ENCODE measurements around the gene TRPV4.

Gene TRPV4

DNA sequence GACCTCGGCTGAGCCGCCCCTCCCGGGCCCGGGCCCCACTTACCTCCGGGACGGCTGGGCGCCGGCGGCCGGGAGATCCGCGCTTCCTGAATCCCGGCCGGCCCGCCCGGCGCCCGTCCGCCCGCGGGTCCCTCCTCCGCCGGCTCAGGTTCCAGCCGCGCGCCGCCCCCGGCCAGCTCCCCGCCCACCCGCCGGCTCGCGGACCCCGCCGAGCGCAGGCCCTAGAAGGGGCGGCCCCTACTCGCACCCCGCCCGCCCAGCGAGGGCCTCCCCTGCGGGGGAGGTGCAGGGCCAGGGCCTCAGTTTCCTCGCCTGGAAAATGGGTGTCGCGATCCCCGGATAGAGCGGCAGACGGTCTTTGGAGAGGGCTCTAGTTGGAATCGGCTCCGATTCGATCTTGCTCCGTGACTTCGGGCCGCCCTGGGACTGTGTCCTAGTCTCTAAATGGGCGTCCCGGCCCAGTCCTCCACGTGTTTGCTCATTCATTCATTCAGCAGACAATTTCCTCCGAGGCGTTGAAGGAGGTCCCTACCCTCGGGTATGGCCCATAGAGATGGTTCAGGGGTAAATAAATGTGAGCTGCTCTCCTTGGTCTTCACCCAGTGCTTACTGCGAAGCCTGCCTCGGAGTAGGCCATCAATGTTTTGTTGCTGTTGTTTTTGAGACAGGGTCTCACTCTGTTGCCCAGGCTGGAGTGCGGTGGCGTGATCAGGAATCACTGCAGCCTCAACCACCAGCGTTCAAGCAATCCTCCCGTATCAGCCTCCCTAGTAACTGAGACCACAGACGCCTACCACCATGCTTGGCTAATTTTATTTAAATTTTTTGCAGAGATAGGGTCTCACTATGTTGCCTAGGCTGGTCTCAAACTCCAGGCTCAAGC lies at the start of gene TRPV4:
TRPV4 (minus strand) TSS at position 92 of the 883 bp plus-strand sequence. CDS start 18,602 bp downstream, outside the sequence.
- Histone ChIP-seq H3K9ac (ENCODE audit: low read depth in 1 of 2, low read length in 2 of 2) (no peak within 1 kb of the TSS), H3K27me3 (ENCODE audit: control insufficient read depth in 2 of 2, insufficient read depth in 2 of 2, low read length in 2 of 2) (peaks cover 0 to 16% of the 10 kb centered on the region in 2 donors), H3K4me3 (ENCODE audit: low read length in 2 of 2) (no peak within 1 kb of the TSS), H3K4me1 (ENCODE audit: control insufficient read depth in 2 of 2, insufficient read depth in 2 of 2, low read length in 2 of 2) (no peaks in the 10 kb centered on the region), H3K9me3 (ENCODE audit: control insufficient read depth in 2 of 2, low read length in 2 of 2) (no peaks in the 10 kb centered on the region), H3K27ac (ENCODE audit: low read depth in 2 of 2, low read length in 2 of 2) (no peak within 1 kb of the TSS), H3K36me3 (ENCODE audit: control insufficient read depth in 2 of 2, insufficient read depth in 2 of 2, low read length in 2 of 2) (no peaks in the 10 kb centered on the region)

DNA sequence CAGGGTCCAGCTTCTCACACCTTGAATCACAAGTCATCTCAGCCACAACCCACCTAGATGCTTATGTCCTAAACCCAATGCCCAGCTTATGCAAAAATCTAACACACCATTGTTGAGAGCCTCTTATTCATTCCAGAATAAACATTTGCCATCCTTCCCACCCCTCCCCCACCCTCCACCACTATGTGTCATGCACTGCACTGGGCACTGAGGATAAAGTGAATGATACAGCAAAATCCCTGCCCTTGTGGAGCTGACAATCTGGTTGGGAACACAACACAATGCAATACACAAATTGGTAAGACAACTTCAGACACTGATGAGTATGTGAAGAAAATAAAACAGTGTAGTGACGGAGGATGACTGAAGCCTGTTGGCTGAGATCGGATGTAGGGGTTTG lies 48.6 kb upstream of the TRPV4 start:
- H3K27ac ChIP-seq (ENCODE audit: low read depth in 2 of 2, low read length in 2 of 2), result no peak overlapping the region
- no peaks in the 10 kb centered on the region for H3K36me3 ChIP-seq (ENCODE audit: control insufficient read depth in 2 of 2, insufficient read depth in 2 of 2, low read length in 2 of 2)
- H3K27me3 ChIP-seq (ENCODE audit: control insufficient read depth in 2 of 2, insufficient read depth in 2 of 2, low read length in 2 of 2), result no peaks in the 10 kb centered on the region
- H3K9me3 ChIP-seq (ENCODE audit: control insufficient read depth in 2 of 2, low read length in 2 of 2), result no peaks in the 10 kb centered on the region
- no peak overlapping the region for H3K4me3 ChIP-seq (ENCODE audit: low read length in 2 of 2)
- H3K4me1 ChIP-seq (ENCODE audit: control insufficient read depth in 2 of 2, insufficient read depth in 2 of 2, low read length in 2 of 2), result peaks cover 27% of the 10 kb centered on the region in 2 donors
- H3K9ac ChIP-seq (ENCODE audit: low read depth in 1 of 2, low read length in 2 of 2), result no peak overlapping the region

DNA sequence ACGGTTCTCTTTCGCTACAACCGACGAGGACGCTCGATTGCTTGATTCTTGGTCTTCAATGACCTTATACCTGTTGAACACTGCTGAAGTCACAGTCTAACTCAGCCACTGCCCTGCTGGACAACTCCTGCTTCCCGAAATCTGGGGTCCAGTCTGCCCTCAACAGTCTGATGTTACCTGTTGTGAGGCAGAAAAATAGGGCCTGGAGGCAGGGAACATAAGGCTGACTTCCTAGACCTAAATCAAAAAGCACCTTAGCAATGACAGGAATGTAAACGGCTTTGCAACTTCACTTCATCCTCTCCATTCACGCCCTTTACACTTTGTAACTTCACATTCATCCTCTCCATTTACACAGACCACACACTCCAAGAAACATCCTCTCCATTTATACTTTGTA lies 47.7 kb upstream of the TRPV4 start:
- Histone ChIP-seq H3K36me3 (ENCODE audit: control insufficient read depth in 2 of 2, insufficient read depth in 2 of 2, low read length in 2 of 2) (no peaks in the 10 kb centered on the region), H3K4me3 (ENCODE audit: low read length in 2 of 2) (peak overlapping the region; percentile 66 to 74), H3K27me3 (ENCODE audit: control insufficient read depth in 2 of 2, insufficient read depth in 2 of 2, low read length in 2 of 2) (no peaks in the 10 kb centered on the region), H3K4me1 (ENCODE audit: control insufficient read depth in 2 of 2, insufficient read depth in 2 of 2, low read length in 2 of 2) (peaks cover 28 to 33% of the 10 kb centered on the region in 2 donors), H3K9ac (ENCODE audit: low read depth in 1 of 2, low read length in 2 of 2) (peak overlapping the region; percentile 53 to 72), H3K9me3 (ENCODE audit: control insufficient read depth in 2 of 2, low read length in 2 of 2) (no peaks in the 10 kb centered on the region), H3K27ac (ENCODE audit: low read depth in 2 of 2, low read length in 2 of 2) (no peak overlapping the region)

DNA sequence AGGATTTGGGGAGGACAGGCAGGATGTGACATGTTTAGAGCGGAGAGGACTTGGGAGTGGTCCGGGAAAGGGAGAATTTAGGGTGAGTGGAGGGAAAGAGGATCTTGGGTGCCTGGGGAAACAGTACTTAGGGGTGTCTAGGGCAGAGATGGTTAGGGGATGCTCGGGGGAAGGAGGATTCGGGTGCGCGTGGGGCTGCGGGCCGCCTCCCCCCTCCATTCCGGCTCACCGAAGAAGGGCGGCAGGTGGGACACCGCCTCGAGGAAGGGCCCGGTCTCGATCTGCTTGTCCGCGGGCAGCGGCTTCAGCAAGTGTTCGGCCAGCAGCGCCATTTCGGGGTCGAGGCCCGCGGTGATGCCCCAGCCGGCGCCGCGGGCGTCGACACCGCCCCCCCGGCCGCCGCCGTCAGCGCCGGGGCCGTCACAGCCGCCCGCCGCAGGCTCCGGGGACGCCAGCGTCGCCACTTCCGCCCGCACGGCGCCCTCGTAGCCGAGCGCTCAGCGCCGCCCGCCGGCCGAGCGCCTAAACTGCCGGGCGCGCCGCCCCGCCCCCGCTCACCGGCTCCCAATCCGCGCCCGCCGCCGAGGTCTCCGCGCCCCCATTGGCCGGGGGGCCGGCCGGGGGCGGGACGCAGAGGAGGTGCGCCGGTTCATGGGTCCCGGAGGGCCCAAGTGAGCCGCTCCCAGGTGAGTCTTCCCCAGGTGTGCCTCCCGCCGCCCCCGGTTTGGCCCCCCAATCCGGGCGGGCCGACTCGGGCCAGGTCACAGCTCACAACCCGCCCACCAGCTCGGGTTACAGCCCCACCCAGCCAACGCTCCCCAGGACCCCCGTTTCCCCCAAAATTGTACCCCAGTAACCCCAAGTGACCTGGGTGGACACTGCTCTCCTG lies 47.1 kb upstream of the TRPV4 start, which contains the start of gene GLTP:
GLTP (minus strand) TSS at position 499 of the 889 bp plus-strand sequence; CDS start at position 332, 167 bp downstream.
- peak within 1 kb of the TSS; percentile 76 to 98 for H3K4me3 ChIP-seq (ENCODE audit: low read length in 2 of 2)
- no peaks in the 10 kb centered on the region for H3K27me3 ChIP-seq (ENCODE audit: control insufficient read depth in 2 of 2, insufficient read depth in 2 of 2, low read length in 2 of 2)
- no peaks in the 10 kb centered on the region for H3K36me3 ChIP-seq (ENCODE audit: control insufficient read depth in 2 of 2, insufficient read depth in 2 of 2, low read length in 2 of 2)
- H3K9me3 ChIP-seq (ENCODE audit: control insufficient read depth in 2 of 2, low read length in 2 of 2), result no peaks in the 10 kb centered on the region
- peak within 1 kb of the TSS; percentile 85 to 99 for H3K9ac ChIP-seq (ENCODE audit: low read depth in 1 of 2, low read length in 2 of 2)
- peaks cover 32 to 37% of the 10 kb centered on the region in 2 donors for H3K4me1 ChIP-seq (ENCODE audit: control insufficient read depth in 2 of 2, insufficient read depth in 2 of 2, low read length in 2 of 2)
- H3K27ac ChIP-seq (ENCODE audit: low read depth in 2 of 2, low read length in 2 of 2), result peak within 1 kb of the TSS; percentile 48 to 76

DNA sequence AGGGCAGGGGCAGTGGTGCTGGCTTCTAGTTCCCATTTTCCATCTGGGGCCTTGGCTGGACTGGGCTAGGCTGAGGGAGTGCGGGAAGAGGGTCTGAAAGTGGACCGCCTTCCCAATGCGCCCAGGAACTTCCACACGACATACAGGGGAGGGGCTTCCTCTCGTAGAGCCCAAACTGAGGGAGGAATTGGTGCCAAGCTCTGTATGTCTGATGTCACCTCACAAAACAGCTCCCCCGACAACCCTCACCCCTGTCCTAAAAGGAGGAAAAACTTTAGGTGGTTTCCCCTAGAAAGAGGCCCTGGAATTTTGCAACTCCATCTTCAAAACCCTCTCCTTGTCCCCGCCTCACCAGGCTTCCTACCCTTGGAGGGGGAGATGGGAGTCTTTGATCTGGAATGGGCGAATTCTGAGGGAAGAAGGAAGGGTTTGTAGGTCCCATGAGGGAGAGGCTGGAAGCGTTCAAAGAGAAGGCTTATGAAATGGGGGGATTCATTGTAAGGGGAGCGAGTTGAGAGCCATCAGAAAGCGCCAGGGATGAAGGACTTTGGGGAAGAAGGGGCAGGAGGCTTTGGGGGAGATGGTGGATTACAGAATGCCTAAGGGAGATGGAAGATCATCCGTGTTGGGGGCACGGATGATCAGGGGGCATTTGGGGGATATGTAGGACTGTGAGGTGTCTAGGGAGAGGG lies 46.3 kb upstream of the TRPV4 start:
- Histone ChIP-seq H3K36me3 (ENCODE audit: control insufficient read depth in 2 of 2, insufficient read depth in 2 of 2, low read length in 2 of 2) (no peaks in the 10 kb centered on the region), H3K27me3 (ENCODE audit: control insufficient read depth in 2 of 2, insufficient read depth in 2 of 2, low read length in 2 of 2) (no peaks in the 10 kb centered on the region), H3K9me3 (ENCODE audit: control insufficient read depth in 2 of 2, low read length in 2 of 2) (no peaks in the 10 kb centered on the region), H3K9ac (ENCODE audit: low read depth in 1 of 2, low read length in 2 of 2) (peak overlapping the region; percentile 85 to 99), H3K4me1 (ENCODE audit: control insufficient read depth in 2 of 2, insufficient read depth in 2 of 2, low read length in 2 of 2) (peaks cover 36 to 45% of the 10 kb centered on the region in 2 donors), H3K27ac (ENCODE audit: low read depth in 2 of 2, low read length in 2 of 2) (peak overlapping the region; percentile 14 to 76), H3K4me3 (ENCODE audit: low read length in 2 of 2) (peak overlapping the region; percentile 76 to 98)

DNA sequence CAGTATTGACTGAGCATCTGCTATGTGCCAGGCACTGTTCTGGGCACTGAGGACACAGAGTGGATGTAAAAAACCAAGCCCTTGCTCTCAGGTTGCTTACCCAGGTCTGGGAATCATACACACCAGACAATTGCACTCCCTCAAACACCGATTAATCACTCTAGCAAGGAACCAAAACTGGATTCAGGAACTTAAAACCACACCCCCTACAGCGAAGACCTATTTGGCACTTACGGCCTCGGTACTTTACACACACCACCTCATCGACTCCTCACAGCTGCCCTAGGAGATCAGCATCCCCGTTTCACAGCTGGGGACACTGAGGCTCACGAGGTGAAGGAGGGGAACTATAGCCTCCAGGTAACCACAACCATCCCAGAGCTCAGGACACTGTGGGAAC lies 45.6 kb upstream of the TRPV4 start:
- H3K9me3 ChIP-seq (ENCODE audit: control insufficient read depth in 2 of 2, low read length in 2 of 2), result no peaks in the 10 kb centered on the region
- H3K4me3 ChIP-seq (ENCODE audit: low read length in 2 of 2), result peak overlapping the region; percentile 76 to 98
- peak overlapping the region; percentile 9 to 14 for H3K27ac ChIP-seq (ENCODE audit: low read depth in 2 of 2, low read length in 2 of 2)
- H3K27me3 ChIP-seq (ENCODE audit: control insufficient read depth in 2 of 2, insufficient read depth in 2 of 2, low read length in 2 of 2), result no peaks in the 10 kb centered on the region
- H3K9ac ChIP-seq (ENCODE audit: low read depth in 1 of 2, low read length in 2 of 2), result peak overlapping the region; percentile 85 to 99
- peaks cover 41 to 51% of the 10 kb centered on the region in 2 donors for H3K4me1 ChIP-seq (ENCODE audit: control insufficient read depth in 2 of 2, insufficient read depth in 2 of 2, low read length in 2 of 2)
- no peaks in the 10 kb centered on the region for H3K36me3 ChIP-seq (ENCODE audit: control insufficient read depth in 2 of 2, insufficient read depth in 2 of 2, low read length in 2 of 2)

DNA sequence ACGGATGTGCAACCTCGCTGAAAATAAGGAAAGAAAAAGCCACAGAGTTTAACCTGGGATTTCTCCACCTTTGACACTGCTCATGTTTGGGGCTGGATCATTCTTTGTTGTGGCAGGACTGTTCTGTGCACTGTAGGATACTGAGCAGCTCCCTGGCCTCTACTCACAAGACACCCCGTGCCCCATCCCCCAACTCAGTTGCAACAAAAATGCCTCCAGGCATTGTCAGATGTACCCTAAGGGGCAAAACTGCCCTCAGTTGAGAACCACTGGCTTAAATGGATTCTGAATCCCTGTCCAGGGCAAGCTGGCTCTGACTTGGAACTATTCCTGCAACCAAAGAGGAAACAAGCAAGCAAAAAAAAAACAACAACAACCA lies 45.0 kb upstream of the TRPV4 start:
- no peaks in the 10 kb centered on the region for H3K36me3 ChIP-seq (ENCODE audit: control insufficient read depth in 2 of 2, insufficient read depth in 2 of 2, low read length in 2 of 2)
- no peaks in the 10 kb centered on the region for H3K27me3 ChIP-seq (ENCODE audit: control insufficient read depth in 2 of 2, insufficient read depth in 2 of 2, low read length in 2 of 2)
- H3K9me3 ChIP-seq (ENCODE audit: control insufficient read depth in 2 of 2, low read length in 2 of 2), result no peaks in the 10 kb centered on the region
- peak overlapping the region in 1 of 2 donors; percentile 85 for H3K9ac ChIP-seq (ENCODE audit: low read depth in 1 of 2, low read length in 2 of 2)
- H3K4me3 ChIP-seq (ENCODE audit: low read length in 2 of 2), result peak overlapping the region in 1 of 2 donors; percentile 98
- peaks cover 43 to 52% of the 10 kb centered on the region in 2 donors for H3K4me1 ChIP-seq (ENCODE audit: control insufficient read depth in 2 of 2, insufficient read depth in 2 of 2, low read length in 2 of 2)
- no peak overlapping the region for H3K27ac ChIP-seq (ENCODE audit: low read depth in 2 of 2, low read length in 2 of 2)

DNA sequence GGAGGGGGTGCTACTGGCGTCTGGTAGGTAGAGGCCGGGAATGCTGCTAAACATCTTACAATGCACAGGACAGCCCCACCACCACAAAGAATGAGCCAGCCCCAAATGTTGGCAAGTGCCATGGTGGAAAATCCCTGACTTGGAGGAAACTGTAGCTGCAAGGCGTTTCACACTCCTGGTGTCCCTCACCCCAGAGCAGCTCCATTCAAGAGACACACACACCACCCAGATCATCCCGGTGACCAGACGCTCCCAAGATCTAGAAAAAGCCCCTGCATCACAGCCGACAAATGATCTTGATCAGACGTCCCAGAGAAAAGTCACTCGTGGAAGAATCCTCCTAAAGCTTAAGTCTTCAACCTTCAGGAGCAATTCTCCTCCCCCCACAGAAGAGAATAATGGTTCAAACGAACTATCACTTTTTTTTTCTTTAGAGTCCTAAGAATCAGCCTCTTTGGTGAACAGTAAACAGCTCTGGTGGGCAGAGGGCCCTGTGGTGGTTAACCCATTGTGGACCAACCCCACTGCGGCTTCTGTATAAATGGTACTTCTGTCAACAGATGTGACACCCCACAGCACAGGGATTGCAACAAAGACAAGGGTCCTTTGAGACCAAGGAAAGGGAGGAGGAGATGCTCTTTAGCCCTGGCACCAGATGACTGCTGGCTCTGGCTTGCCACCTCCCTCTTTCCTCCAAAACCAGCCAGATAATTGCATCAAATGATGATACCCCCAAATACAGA lies 44.5 kb upstream of the TRPV4 start:
- no peaks in the 10 kb centered on the region for H3K9me3 ChIP-seq (ENCODE audit: control insufficient read depth in 2 of 2, low read length in 2 of 2)
- no peak overlapping the region for H3K9ac ChIP-seq (ENCODE audit: low read depth in 1 of 2, low read length in 2 of 2)
- no peak overlapping the region for H3K27ac ChIP-seq (ENCODE audit: low read depth in 2 of 2, low read length in 2 of 2)
- H3K4me1 ChIP-seq (ENCODE audit: control insufficient read depth in 2 of 2, insufficient read depth in 2 of 2, low read length in 2 of 2), result peaks cover 45 to 55% of the 10 kb centered on the region in 2 donors
- H3K4me3 ChIP-seq (ENCODE audit: low read length in 2 of 2), result no peak overlapping the region
- H3K27me3 ChIP-seq (ENCODE audit: control insufficient read depth in 2 of 2, insufficient read depth in 2 of 2, low read length in 2 of 2), result no peaks in the 10 kb centered on the region
- no peaks in the 10 kb centered on the region for H3K36me3 ChIP-seq (ENCODE audit: control insufficient read depth in 2 of 2, insufficient read depth in 2 of 2, low read length in 2 of 2)

DNA sequence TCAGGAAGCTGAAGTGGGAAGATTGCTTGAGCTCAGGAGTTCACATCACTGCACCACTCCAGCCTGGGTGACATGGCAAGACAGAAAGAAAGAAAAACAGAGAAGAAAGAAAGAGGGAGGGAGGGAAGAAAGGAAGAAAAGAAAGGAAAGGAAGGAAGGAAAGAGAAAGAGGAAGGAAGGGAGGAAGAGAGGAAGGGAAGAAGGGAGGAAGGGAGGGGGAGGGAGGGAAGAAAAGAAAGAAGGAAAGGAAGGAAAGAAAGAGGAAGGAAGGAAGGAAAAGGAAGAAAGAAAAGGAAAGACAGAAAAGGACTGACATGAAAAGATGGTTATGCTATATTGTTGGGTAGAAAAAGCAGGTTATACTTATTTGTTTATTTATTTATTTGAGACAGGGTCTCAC lies 43.2 kb upstream of the TRPV4 start:
- Histone ChIP-seq H3K9ac (ENCODE audit: low read depth in 1 of 2, low read length in 2 of 2) (peak overlapping the region in 1 of 2 donors; percentile 51), H3K27ac (ENCODE audit: low read depth in 2 of 2, low read length in 2 of 2) (peak overlapping the region; percentile 83 to 84)

More for the DNA sequence above, 43.2 kb upstream of the TRPV4 start:
- Histone ChIP-seq H3K4me3 (ENCODE audit: low read length in 2 of 2) (no peak overlapping the region), H3K36me3 (ENCODE audit: control insufficient read depth in 2 of 2, insufficient read depth in 2 of 2, low read length in 2 of 2) (peaks cover 0 to 2% of the 10 kb centered on the region in 2 donors), H3K27me3 (ENCODE audit: control insufficient read depth in 2 of 2, insufficient read depth in 2 of 2, low read length in 2 of 2) (no peaks in the 10 kb centered on the region), H3K4me1 (ENCODE audit: control insufficient read depth in 2 of 2, insufficient read depth in 2 of 2, low read length in 2 of 2) (peaks cover 57 to 68% of the 10 kb centered on the region in 2 donors), H3K9me3 (ENCODE audit: control insufficient read depth in 2 of 2, low read length in 2 of 2) (no peaks in the 10 kb centered on the region)
